ENCODE data around the gene PPP6C. TPM values are rescaled to one million over a fixed set of nuclear protein-coding genes. Genes with fewer than 3 reads are reported as not detected.
A peak's percentile ranks its signal among the peaks of the same experiment; 100 is the strongest.
"Not testable (repeated sequence)": the region's sequence is repeated elsewhere in the genome, so short reads cannot be mapped to it uniquely, and the experiment has no call there.

The PPP6C gene
- total RNA-seq, 2 donors from 2014 or later: 28.5 to 32.9 TPM

DNA sequence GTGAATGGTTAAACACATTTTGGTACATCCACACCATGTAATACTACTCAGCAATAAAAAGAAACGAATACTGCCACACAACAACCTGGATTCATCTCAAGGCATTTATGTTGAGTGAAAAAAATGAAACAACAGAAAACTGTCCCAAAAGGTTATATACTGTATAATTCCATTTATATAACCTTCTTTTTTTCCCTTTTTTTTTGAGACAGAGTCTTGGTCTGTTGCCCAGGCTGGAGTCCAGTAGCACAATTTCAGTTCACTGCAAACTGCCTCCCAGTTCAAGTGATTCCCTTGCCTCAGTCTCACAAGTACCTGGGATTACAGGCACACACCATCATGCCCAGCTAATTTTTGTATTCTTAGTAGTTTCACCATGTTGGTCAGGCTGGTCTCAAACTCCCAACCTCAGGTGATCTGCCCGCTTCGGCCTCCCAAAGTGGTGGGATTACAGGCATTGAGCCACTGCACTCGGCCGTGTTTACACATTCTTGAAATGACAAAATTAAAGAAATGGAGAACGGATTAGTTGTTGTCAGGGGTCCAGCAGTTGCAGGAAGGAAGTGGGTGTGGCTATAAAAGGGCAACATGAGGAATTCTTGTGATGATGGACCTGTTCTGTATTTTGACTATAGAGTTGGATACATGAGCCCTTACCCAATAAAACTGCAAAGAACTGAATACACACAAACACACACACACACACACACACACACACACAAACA lies 17.4 kb downstream of the PPP6C start:
- no peak for DNase-seq (ENCODE audit: low spot score)
- Histone ChIP-seq H3K27ac (no peak overlapping the region), H3K9me3 (no peaks in the 10 kb centered on the region), H3K36me3 (peaks cover 15% of the 10 kb centered on the region), H3K4me3 (no peak overlapping the region), H3K4me1 (peaks cover 0 to 21% of the 10 kb centered on the region in 2 donors), H3K27me3 (no peaks in the 10 kb centered on the region)
- TF ChIP-seq, protein P1, sequence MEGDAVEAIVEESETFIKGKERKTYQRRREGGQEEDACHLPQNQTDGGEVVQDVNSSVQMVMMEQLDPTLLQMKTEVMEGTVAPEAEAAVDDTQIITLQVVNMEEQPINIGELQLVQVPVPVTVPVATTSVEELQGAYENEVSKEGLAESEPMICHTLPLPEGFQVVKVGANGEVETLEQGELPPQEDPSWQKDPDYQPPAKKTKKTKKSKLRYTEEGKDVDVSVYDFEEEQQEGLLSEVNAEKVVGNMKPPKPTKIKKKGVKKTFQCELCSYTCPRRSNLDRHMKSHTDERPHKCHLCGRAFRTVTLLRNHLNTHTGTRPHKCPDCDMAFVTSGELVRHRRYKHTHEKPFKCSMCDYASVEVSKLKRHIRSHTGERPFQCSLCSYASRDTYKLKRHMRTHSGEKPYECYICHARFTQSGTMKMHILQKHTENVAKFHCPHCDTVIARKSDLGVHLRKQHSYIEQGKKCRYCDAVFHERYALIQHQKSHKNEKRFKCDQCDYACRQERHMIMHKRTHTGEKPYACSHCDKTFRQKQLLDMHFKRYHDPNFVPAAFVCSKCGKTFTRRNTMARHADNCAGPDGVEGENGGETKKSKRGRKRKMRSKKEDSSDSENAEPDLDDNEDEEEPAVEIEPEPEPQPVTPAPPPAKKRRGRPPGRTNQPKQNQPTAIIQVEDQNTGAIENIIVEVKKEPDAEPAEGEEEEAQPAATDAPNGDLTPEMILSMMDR (IDR thresholded peaks at IDR 0.05): no peak

DNA sequence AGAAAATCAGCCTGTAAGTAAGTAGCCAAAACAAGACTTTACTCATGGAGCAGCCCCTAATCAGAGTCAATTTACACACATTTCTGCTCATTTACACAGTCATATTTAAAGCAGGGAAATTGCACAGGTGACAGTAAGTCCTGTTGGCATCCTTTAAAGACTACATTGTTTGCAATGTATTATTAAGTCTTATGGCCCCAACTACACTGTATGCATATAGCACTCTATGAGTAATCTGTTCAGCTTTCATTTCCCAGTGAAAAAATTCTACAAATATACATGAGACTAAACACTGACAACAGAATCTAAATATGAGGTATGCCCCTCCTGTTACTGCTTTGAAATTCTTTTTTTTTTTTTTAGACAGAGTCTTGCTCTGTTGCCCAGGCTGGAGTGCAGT lies 19.7 kb downstream of the PPP6C start:
- no peaks in the 10 kb centered on the region for H3K27me3 ChIP-seq
- peaks cover 15% of the 10 kb centered on the region for H3K36me3 ChIP-seq
- no peak overlapping the region for H3K27ac ChIP-seq
- no peak for DNase-seq (ENCODE audit: low spot score)
- H3K4me3 ChIP-seq: no peak overlapping the region
- H3K4me1 ChIP-seq: peaks cover 0 to 15% of the 10 kb centered on the region in 2 donors
- H3K9me3 ChIP-seq: no peaks in the 10 kb centered on the region
- TF ChIP-seq, protein P1 (IDR thresholded peaks at IDR 0.05): no peak

GRCh38 chr9:125166762-125167161 lies 22.8 kb downstream of the PPP6C start:
- Histone ChIP-seq H3K27ac (no peak overlapping the region), H3K27me3 (no peaks in the 10 kb centered on the region), H3K9me3 (no peaks in the 10 kb centered on the region), H3K4me3 (no peak overlapping the region), H3K4me1 (peaks cover 0 to 1% of the 10 kb centered on the region in 2 donors), H3K36me3 (peaks cover 15% of the 10 kb centered on the region)
- no peak for DNase-seq (ENCODE audit: low spot score)
- TF ChIP-seq, protein P1 (IDR thresholded peaks at IDR 0.05): no peak

GRCh38 chr9:125162891-125163290 lies 26.7 kb downstream of the PPP6C start:
- not testable (repeated sequence) for H3K4me1 ChIP-seq; H3K27me3 ChIP-seq; H3K27ac ChIP-seq; H3K4me3 ChIP-seq; DNase-seq (ENCODE audit: low spot score); H3K9me3 ChIP-seq; H3K36me3 ChIP-seq

- no peak for DNase-seq (ENCODE audit: low spot score)
- H3K4me3 ChIP-seq: no peak overlapping the region
- peaks cover 0 to 10% of the 10 kb centered on the region in 2 donors for H3K4me1 ChIP-seq
- TF ChIP-seq, protein P1 (IDR thresholded peaks at IDR 0.05): no peak
- no peaks in the 10 kb centered on the region for H3K9me3 ChIP-seq
- peak overlapping the region in 1 of 2 donors; percentile 37 for H3K27ac ChIP-seq
- H3K36me3 ChIP-seq: peaks cover 8% of the 10 kb centered on the region
- H3K27me3 ChIP-seq: no peaks in the 10 kb centered on the region
Observed at GRCh38 chr9:125161284-125161918, 28.2 kb downstream of the PPP6C start.

GRCh38 chr9:125160750-125161149 lies 28.9 kb downstream of the PPP6C start:
- no peaks in the 10 kb centered on the region for H3K27me3 ChIP-seq
- H3K9me3 ChIP-seq: no peaks in the 10 kb centered on the region
- H3K36me3 ChIP-seq: peaks cover 13% of the 10 kb centered on the region
- DNase-seq (ENCODE audit: low spot score): no peak
- TF ChIP-seq, protein P1 (IDR thresholded peaks at IDR 0.05): no peak
- H3K4me3 ChIP-seq: no peak overlapping the region
- peaks cover 0 to 10% of the 10 kb centered on the region in 2 donors for H3K4me1 ChIP-seq
- peak overlapping the region in 1 of 2 donors; percentile 37 for H3K27ac ChIP-seq

Data from right atrium auricular region (tissue), 2 donors.